Measurements from ENCODE around the gene TNFRSF9. TPM values are rescaled to one million over a fixed set of nuclear protein-coding genes. Genes with fewer than 3 reads are reported as not detected.

The TNFRSF9 gene
- total and polyA plus RNA-seq, 2 experiments from 2014 or later, result not detected

DNA sequence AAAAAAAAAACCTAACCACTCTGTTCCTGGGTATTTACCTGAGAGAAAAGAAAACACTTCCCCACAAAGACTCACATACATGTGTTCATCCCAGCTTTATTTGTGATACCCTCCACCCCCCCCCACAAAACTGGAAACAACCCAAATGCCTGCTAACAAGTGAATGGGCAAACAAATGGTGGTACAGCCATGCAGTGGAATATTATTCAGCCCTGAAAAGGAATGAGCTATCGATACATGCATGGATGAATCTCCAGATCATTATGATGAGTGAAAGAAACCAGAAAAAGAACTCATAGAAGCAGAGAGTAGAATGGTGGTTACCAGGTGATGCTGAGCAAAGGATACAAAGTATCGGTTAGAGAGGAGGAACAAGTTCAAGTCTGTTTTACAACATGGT lies 49.8 kb downstream of the TNFRSF9 start (continued):
- TF ChIP-seq NANOG (IDR thresholded peaks at IDR 0.05; ENCODE audit: borderline replicate concordance) (no peak), ZNF114 (CRISPR knock-in tag; IDR thresholded peaks at IDR 0.05) (no peak), JUNB (IDR thresholded peaks at IDR 0.05; ENCODE audit: unreplicated experiment) (no peak), EZH2phosphoT487 (IDR thresholded peaks at IDR 0.05; ENCODE audit: unreplicated experiment) (no peak), POLR2AphosphoS5 (IDR thresholded peaks at IDR 0.05; ENCODE audit: low read depth) (no peak)
- TF ChIP-seq, protein P1, sequence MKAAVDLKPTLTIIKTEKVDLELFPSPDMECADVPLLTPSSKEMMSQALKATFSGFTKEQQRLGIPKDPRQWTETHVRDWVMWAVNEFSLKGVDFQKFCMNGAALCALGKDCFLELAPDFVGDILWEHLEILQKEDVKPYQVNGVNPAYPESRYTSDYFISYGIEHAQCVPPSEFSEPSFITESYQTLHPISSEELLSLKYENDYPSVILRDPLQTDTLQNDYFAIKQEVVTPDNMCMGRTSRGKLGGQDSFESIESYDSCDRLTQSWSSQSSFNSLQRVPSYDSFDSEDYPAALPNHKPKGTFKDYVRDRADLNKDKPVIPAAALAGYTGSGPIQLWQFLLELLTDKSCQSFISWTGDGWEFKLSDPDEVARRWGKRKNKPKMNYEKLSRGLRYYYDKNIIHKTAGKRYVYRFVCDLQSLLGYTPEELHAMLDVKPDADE (IDR thresholded peaks at IDR 0.05), result no peak
- TF ChIP-seq, protein P2, sequence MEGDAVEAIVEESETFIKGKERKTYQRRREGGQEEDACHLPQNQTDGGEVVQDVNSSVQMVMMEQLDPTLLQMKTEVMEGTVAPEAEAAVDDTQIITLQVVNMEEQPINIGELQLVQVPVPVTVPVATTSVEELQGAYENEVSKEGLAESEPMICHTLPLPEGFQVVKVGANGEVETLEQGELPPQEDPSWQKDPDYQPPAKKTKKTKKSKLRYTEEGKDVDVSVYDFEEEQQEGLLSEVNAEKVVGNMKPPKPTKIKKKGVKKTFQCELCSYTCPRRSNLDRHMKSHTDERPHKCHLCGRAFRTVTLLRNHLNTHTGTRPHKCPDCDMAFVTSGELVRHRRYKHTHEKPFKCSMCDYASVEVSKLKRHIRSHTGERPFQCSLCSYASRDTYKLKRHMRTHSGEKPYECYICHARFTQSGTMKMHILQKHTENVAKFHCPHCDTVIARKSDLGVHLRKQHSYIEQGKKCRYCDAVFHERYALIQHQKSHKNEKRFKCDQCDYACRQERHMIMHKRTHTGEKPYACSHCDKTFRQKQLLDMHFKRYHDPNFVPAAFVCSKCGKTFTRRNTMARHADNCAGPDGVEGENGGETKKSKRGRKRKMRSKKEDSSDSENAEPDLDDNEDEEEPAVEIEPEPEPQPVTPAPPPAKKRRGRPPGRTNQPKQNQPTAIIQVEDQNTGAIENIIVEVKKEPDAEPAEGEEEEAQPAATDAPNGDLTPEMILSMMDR (conservative IDR thresholded peaks at IDR 0.05; ENCODE audit: low read depth in 2 of 2), result no peak
- TF ChIP-seq, protein P3, sequence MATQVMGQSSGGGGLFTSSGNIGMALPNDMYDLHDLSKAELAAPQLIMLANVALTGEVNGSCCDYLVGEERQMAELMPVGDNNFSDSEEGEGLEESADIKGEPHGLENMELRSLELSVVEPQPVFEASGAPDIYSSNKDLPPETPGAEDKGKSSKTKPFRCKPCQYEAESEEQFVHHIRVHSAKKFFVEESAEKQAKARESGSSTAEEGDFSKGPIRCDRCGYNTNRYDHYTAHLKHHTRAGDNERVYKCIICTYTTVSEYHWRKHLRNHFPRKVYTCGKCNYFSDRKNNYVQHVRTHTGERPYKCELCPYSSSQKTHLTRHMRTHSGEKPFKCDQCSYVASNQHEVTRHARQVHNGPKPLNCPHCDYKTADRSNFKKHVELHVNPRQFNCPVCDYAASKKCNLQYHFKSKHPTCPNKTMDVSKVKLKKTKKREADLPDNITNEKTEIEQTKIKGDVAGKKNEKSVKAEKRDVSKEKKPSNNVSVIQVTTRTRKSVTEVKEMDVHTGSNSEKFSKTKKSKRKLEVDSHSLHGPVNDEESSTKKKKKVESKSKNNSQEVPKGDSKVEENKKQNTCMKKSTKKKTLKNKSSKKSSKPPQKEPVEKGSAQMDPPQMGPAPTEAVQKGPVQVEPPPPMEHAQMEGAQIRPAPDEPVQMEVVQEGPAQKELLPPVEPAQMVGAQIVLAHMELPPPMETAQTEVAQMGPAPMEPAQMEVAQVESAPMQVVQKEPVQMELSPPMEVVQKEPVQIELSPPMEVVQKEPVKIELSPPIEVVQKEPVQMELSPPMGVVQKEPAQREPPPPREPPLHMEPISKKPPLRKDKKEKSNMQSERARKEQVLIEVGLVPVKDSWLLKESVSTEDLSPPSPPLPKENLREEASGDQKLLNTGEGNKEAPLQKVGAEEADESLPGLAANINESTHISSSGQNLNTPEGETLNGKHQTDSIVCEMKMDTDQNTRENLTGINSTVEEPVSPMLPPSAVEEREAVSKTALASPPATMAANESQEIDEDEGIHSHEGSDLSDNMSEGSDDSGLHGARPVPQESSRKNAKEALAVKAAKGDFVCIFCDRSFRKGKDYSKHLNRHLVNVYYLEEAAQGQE (IDR thresholded peaks at IDR 0.05; ENCODE audit: unreplicated experiment), result no peak

DNA sequence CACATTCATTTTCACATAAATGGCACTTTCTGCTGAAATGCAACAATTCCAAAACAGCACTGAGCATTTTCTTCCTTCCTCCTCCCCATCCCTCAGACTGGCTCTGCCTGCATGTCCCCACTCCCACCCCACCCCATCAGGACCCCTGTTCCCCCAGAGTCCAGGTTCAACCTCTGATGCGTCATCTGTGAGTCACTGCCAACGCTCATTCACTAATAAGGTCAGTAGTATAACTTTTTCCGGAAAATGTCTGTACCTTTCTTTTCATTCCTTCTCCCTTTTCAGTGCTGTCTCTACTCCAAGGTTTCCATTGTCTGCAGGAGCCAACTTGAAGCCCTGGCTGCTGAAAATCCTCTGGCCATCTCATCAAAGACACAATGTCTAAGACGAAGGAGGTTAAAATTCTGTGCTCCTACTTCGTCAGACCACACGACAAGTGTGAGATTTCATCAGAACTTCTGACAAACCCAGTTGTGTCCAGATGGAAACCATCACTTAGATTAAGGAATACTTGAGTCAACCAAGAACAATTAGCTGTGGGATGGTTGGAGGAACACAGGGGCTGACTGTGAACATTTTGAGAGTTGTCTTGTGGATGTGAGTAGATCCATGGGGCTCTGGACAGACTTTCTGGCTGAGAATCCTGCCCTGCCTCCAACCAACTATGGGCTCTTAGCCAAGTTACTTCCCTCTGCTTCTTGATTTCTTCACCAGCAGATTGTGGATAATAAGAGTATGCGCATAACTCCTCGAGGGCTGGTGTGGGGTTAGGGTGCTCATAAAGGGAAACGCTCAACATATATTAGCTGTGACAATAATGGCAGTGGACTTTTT lies 52.2 kb downstream of the TNFRSF9 start:
- peaks cover 3% of the 10 kb centered on the region; the same call in 1 of the 3 replicates for H3K4me1 Mint-ChIP-seq
- peaks cover 13% of the 10 kb centered on the region for H3K9me2 ChIP-seq (ENCODE audit: insufficient read depth)
- no peak overlapping the region for H3K4me3 Mint-ChIP-seq
- H3K36me3 ChIP-seq (ENCODE audit: insufficient read depth), result no peaks in the 10 kb centered on the region
- no peaks in the 10 kb centered on the region for H3K9me3 Mint-ChIP-seq
- 0 out of 2 replicates have a peak overlapping the region, but pooled peaks have one; percentile 14 for H2AFZ ChIP-seq
- no peaks in the 10 kb centered on the region for H3K79me2 ChIP-seq (replicated peaks; ENCODE audit: insufficient read depth)
- H3K4me3 ChIP-seq, result no peak overlapping the region
- H3K4me2 ChIP-seq, result no peak overlapping the region
- H3K27me3 ChIP-seq (ENCODE audit: insufficient read depth), result no peaks in the 10 kb centered on the region
- no peaks in the 10 kb centered on the region for H3F3A ChIP-seq (replicated peaks; ENCODE audit: low read depth)
- DNase-seq (ENCODE audit: low spot score), result no peak
- no peaks in the 10 kb centered on the region for H3K4me1 ChIP-seq (ENCODE audit: insufficient read depth)
- no peak for ATAC-seq
- no peak overlapping the region for H3K27ac Mint-ChIP-seq
- peaks cover 6% of the 10 kb centered on the region for H3K27me3 Mint-ChIP-seq (ENCODE audit: insufficient read depth, low read depth, poor library complexity)
- H3K36me3 Mint-ChIP-seq (ENCODE audit: low read depth), result no peaks in the 10 kb centered on the region; the same call in 2 of the 3 replicates
- H3K27ac ChIP-seq (ENCODE audit: low read depth), result no peak overlapping the region
- no peaks in the 10 kb centered on the region for H4K20me1 ChIP-seq (replicated peaks; ENCODE audit: insufficient read depth)
- TF ChIP-seq JUNB (IDR thresholded peaks at IDR 0.05; ENCODE audit: unreplicated experiment), result no peak
- TF ChIP-seq, protein P4, sequence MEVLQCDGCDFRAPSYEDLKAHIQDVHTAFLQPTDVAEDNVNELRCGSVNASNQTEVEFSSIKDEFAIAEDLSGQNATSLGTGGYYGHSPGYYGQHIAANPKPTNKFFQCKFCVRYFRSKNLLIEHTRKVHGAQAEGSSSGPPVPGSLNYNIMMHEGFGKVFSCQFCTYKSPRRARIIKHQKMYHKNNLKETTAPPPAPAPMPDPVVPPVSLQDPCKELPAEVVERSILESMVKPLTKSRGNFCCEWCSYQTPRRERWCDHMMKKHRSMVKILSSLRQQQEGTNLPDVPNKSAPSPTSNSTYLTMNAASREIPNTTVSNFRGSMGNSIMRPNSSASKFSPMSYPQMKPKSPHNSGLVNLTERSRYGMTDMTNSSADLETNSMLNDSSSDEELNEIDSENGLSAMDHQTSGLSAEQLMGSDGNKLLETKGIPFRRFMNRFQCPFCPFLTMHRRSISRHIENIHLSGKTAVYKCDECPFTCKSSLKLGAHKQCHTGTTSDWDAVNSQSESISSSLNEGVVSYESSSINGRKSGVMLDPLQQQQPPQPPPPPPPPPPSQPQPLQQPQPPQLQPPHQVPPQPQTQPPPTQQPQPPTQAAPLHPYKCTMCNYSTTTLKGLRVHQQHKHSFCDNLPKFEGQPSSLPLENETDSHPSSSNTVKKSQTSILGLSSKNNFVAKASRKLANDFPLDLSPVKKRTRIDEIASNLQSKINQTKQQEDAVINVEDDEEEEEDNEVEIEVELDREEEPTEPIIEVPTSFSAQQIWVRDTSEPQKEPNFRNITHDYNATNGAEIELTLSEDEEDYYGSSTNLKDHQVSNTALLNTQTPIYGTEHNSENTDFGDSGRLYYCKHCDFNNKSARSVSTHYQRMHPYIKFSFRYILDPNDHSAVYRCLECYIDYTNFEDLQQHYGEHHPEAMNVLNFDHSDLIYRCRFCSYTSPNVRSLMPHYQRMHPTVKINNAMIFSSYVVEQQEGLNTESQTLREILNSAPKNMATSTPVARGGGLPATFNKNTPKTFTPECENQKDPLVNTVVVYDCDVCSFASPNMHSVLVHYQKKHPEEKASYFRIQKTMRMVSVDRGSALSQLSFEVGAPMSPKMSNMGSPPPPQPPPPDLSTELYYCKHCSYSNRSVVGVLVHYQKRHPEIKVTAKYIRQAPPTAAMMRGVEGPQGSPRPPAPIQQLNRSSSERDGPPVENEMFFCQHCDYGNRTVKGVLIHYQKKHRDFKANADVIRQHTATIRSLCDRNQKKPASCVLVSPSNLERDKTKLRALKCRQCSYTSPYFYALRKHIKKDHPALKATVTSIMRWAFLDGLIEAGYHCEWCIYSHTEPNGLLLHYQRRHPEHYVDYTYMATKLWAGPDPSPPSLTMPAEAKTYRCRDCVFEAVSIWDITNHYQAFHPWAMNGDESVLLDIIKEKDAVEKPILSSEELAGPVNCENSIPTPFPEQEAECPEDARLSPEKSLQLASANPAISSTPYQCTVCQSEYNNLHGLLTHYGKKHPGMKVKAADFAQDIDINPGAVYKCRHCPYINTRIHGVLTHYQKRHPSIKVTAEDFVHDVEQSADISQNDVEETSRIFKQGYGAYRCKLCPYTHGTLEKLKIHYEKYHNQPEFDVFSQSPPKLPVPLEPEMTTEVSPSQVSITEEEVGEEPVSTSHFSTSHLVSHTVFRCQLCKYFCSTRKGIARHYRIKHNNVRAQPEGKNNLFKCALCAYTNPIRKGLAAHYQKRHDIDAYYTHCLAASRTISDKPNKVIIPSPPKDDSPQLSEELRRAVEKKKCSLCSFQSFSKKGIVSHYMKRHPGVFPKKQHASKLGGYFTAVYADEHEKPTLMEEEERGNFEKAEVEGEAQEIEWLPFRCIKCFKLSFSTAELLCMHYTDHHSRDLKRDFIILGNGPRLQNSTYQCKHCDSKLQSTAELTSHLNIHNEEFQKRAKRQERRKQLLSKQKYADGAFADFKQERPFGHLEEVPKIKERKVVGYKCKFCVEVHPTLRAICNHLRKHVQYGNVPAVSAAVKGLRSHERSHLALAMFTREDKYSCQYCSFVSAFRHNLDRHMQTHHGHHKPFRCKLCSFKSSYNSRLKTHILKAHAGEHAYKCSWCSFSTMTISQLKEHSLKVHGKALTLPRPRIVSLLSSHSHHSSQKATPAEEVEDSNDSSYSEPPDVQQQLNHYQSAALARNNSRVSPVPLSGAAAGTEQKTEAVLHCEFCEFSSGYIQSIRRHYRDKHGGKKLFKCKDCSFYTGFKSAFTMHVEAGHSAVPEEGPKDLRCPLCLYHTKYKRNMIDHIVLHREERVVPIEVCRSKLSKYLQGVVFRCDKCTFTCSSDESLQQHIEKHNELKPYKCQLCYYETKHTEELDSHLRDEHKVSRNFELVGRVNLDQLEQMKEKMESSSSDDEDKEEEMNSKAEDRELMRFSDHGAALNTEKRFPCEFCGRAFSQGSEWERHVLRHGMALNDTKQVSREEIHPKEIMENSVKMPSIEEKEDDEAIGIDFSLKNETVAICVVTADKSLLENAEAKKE (CRISPR knock-in tag; IDR thresholded peaks at IDR 0.05), result no peak

Measured in GM23338 (cell line).